Transverse colon (tissue), 3 donors: ENCODE data around the gene VEGFC.

Source experiments
- EP300 ChIP-seq: sonication (generic); formaldehyde crosslinking; IDR thresholded peaks from one replicate; pipeline ENCODE4 v1.6.1; 2017; ENCODE audit warnings: antibody characterized with exemption, low read depth
- POLR2A ChIP-seq: fragments of 450-650 bp; IDR thresholded peaks from one replicate; pipeline ENCODE4 v1.6.1; 2016; ENCODE audit warnings: antibody characterized with exemption, mild to moderate bottlenecking, moderate library complexity
- TF ChIP-seq, protein P1 (sequence below), 5 experiments: fragments of 200-600 bp in 3 of 5; fragments of 450-650 bp in 2 of 5; sonication (generic) in 3 of 5; IDR thresholded peaks; 1 replicate in 2 of 5; 2 replicates in 3 of 5; pipeline ENCODE4 v1.5.1; 2016 to 2017; ENCODE audit warnings: antibody characterized with exemption in 5 of 5, inconsistent platforms in 3 of 5, mild to moderate bottlenecking in 2 of 5, moderate library complexity in 1 of 5

DNA sequence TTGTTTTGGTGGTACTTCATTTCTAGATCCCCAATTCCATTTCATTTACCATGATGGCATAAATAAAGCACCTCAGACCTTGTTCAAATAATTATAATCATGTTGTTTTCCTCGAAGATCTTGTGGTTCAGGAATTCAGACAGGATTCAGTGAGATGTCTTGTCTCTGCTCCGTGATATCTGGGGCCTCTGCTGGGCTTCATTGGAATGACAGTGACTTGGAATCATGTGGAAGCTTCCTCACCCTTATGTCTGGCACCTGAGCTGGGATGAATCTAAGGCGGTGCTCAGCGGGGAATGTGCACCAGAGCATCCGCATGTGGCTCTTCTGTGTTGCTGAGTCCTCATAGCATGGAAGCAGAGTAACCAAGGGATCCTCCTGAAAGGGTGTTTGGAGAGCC lies 132.2 kb downstream of the VEGFC start:
- TF ChIP-seq POLR2A (no peak), EP300 (no peak)
- TF ChIP-seq, protein P1, sequence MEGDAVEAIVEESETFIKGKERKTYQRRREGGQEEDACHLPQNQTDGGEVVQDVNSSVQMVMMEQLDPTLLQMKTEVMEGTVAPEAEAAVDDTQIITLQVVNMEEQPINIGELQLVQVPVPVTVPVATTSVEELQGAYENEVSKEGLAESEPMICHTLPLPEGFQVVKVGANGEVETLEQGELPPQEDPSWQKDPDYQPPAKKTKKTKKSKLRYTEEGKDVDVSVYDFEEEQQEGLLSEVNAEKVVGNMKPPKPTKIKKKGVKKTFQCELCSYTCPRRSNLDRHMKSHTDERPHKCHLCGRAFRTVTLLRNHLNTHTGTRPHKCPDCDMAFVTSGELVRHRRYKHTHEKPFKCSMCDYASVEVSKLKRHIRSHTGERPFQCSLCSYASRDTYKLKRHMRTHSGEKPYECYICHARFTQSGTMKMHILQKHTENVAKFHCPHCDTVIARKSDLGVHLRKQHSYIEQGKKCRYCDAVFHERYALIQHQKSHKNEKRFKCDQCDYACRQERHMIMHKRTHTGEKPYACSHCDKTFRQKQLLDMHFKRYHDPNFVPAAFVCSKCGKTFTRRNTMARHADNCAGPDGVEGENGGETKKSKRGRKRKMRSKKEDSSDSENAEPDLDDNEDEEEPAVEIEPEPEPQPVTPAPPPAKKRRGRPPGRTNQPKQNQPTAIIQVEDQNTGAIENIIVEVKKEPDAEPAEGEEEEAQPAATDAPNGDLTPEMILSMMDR (IDR thresholded peaks at IDR 0.05), result no peak
